Breast epithelium (tissue), 4 donors: ENCODE data around the gene LEAP2. TPM values are rescaled to one million over a fixed set of nuclear protein-coding genes. Genes with fewer than 3 reads are reported as not detected.

Experiments
- DNase-seq, 2 donors: peaks; one replicate each; pipeline ENCODE4 v3.0.0-alpha.2; 2019; ENCODE audit warnings: low spot score in 2 of 2
- H3K27ac ChIP-seq, 2 donors: fragments of 200-600 bp; sonication (generic) in 1 of 2; one replicate each; pipeline ENCODE4 v1.5.1; 2016 to 2019; ENCODE audit warnings: mild to moderate bottlenecking in 1 of 2
- H3K27me3 ChIP-seq, 2 donors: fragments of 200-600 bp; sonication (generic) in 1 of 2; one replicate each; pipeline versions ENCODE4 v1.5.1 to v1.6.0; 2017 to 2019; ENCODE audit warnings: control low read depth in 1 of 2, mild to moderate bottlenecking in 1 of 2
- H3K36me3 ChIP-seq: fragments of 200-600 bp; one replicate; pipeline ENCODE4 v1.5.1; 2019
- H3K4me1 ChIP-seq, 2 donors: fragments of 200-600 bp; sonication (generic); one replicate each; pipeline ENCODE4 v1.5.1; 2016 to 2019; ENCODE audit warnings: control low read depth in 1 of 2
- H3K4me3 ChIP-seq, 3 donors: fragments of 200-600 bp; sonication (generic); 1 replicate in 2 of 3; 2 replicates in 1 of 3; pipeline ENCODE4 v1.5.1; 2016 to 2019; ENCODE audit warnings: mild to moderate bottlenecking in 3 of 3, moderate library complexity in 2 of 3
- H3K9me3 ChIP-seq, 2 donors: fragments of 200-600 bp; sonication (generic) in 1 of 2; one replicate each; pipeline ENCODE4 v1.5.1; 2016 to 2019; ENCODE audit warnings: control low read depth in 1 of 2
- POLR2A ChIP-seq: fragments of 450-650 bp; IDR thresholded peaks from one replicate; pipeline ENCODE4 v1.6.1; 2016; ENCODE audit warnings: antibody characterized with exemption, mild to moderate bottlenecking, moderate library complexity
- POLR2AphosphoS5 ChIP-seq, 3 donors: sonication (generic); formaldehyde crosslinking; IDR thresholded peaks; one replicate each; pipeline ENCODE4 v1.6.1; 2017; ENCODE audit warnings: antibody characterized with exemption in 3 of 3
- intact Hi-C: fragments of 100-400 bp; cut with DNase I; formaldehyde crosslinking; loops from one replicate; pipeline ENCODE4 v1.15.1; 2023; ENCODE audit warnings: low total_unique reads
- total RNA-seq, 3 donors: library from RNA; depleted of rRNA; stranded (reverse); fragments of >200 nt; gene quantifications; one replicate each; pipeline ENCODE4 v1.1.0, GENCODE V29; 2016
- TF ChIP-seq, protein P1 (sequence below), 3 donors: fragments of 450-650 bp; IDR thresholded peaks; one replicate each; pipeline ENCODE4 v1.5.1; 2016 to 2017; ENCODE audit warnings: antibody characterized with exemption in 3 of 3, mild to moderate bottlenecking in 3 of 3, moderate library complexity in 3 of 3

Gene LEAP2
- total RNA-seq, 3 donors from 2014 or later = 0.80 to 4.1 (median 2.9) TPM

DNA sequence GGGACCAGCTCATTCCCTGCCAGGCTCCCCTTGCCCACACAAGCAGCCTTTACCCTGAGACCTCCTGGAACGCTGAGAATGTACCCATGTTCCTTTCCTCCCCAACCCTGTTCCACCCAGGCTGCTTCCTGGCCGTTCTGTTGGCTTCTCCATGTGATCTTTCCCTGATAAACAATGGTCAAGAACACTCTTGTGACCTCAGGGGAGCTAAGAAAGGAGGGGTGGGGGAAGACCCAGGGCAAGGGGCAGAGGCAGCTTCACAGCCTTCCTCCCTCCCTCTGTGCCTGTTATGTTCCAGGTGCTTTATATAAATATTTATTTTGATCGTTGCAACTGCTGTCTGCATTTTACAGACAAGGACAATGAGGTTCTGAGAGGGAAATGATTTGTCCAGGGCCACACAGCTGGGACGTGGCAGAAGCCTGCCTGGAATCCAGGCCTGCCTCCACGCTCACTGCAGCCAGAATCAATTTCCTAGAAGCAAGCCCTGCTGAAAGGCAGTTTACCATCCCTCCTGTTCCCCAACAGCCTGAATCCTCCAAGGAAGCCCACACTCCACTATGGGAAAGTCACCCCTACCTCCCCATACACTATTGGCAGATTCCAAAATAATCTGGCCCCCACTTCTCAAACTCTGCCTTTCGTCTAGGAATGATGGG lies 46.9 kb upstream of the LEAP2 start:
- TF ChIP-seq, protein P1, sequence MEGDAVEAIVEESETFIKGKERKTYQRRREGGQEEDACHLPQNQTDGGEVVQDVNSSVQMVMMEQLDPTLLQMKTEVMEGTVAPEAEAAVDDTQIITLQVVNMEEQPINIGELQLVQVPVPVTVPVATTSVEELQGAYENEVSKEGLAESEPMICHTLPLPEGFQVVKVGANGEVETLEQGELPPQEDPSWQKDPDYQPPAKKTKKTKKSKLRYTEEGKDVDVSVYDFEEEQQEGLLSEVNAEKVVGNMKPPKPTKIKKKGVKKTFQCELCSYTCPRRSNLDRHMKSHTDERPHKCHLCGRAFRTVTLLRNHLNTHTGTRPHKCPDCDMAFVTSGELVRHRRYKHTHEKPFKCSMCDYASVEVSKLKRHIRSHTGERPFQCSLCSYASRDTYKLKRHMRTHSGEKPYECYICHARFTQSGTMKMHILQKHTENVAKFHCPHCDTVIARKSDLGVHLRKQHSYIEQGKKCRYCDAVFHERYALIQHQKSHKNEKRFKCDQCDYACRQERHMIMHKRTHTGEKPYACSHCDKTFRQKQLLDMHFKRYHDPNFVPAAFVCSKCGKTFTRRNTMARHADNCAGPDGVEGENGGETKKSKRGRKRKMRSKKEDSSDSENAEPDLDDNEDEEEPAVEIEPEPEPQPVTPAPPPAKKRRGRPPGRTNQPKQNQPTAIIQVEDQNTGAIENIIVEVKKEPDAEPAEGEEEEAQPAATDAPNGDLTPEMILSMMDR (IDR thresholded peaks at IDR 0.05) = no peak
- TF ChIP-seq POLR2A (no peak), POLR2AphosphoS5 (IDR thresholded peaks at IDR 0.05) (no peak)
- no peaks in the 10 kb centered on the region for H3K27me3 ChIP-seq
- H3K9me3 ChIP-seq = no peaks in the 10 kb centered on the region
- H3K4me3 ChIP-seq = no peak overlapping the region
- H3K36me3 ChIP-seq = no peaks in the 10 kb centered on the region
- intact Hi-C loops = no loop called here
- DNase-seq = no peak
- H3K27ac ChIP-seq = no peak overlapping the region
- no peaks in the 10 kb centered on the region for H3K4me1 ChIP-seq

DNA sequence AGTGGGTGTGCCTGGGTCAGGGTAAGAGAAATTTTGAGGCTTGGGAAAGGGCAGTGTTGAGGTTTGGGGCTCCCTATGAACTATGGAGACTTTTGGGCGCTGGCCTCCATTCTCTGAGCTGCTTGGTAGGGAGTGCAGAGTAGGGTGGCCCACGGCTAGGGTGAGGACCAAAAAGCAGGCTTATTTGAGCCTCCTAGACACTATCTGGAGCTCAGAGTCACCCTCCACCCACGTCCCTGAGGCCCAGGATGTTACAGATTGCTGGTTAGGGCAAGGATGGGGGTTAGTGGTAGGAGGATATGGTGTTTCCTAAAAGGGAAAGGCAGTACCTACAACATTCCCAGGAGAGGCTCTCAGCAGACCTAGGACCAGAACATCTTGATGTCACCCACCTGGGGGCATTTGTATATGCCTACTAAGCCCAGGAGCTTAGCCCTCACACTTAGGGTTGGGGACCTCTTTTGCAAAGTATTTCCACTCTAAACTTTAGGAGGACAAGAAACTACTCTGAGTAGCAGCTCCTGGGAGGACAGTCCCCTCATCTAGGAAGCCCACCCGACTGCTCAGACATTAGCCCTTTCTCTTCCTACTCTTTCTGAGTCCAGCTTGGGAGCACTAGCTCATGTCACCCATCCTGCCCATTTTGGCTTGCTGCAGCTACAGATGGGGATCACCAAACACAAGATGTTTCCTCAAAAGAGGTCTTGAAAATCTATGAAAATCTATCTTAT lies 45.4 kb upstream of the LEAP2 start:
- Histone ChIP-seq H3K4me3 (no peak overlapping the region), H3K27ac (no peak overlapping the region)
- intact Hi-C loops = no loop called here

DNA sequence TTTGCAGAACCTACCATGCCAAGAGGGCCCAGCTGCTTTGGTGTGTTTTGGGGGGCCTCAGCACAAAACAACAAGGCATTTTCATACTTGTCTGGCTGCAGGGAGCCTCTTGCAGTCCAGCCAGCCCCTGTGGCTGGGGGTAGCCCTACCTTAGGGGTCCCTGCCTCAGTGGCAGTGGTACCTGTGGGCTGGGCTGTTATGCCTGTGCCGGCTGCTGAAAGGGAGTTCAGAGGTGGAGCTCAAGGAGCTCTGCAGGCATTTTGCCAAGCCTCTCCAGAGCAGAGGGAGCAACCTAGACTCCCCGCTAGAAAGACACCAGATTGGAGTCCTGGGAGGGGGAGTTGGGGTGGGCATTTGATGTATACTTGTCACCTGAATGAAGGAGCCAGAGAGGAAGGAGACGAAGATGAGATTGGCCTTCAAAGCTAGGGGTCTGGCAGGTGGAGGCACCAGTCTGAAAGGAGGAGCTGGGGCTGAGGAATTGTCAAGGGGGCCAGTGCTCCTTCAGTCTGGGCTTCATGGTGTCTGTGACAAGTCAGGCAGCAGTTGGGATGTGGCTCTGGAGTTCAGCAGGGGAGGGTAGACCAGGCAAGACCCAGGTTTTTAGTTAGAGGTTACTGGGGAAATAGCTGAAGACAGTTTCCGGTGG lies 44.5 kb upstream of the LEAP2 start:
- no peak overlapping the region for H3K27ac ChIP-seq
- TF ChIP-seq, protein P1 (IDR thresholded peaks at IDR 0.05) = no peak
- TF ChIP-seq POLR2AphosphoS5 (IDR thresholded peaks at IDR 0.05) (no peak), POLR2A (no peak)
- H3K4me1 ChIP-seq = no peaks in the 10 kb centered on the region
- no peaks in the 10 kb centered on the region for H3K9me3 ChIP-seq
- DNase-seq = no peak
- H3K4me3 ChIP-seq = peak overlapping the region in 2 of 3 donors; percentile 81 to 84
- H3K36me3 ChIP-seq = no peaks in the 10 kb centered on the region
- no peaks in the 10 kb centered on the region for H3K27me3 ChIP-seq
- intact Hi-C loops = loop anchor here (1.0 kb wide), 1 partner anchor 36 kb away; no protein-coding TSS in a partner anchor

More for the DNA sequence above, 45.4 kb upstream of the LEAP2 start:
- no peak for TF ChIP-seq POLR2A
- TF ChIP-seq, protein P1 (IDR thresholded peaks at IDR 0.05) = no peak
- TF ChIP-seq POLR2AphosphoS5 (IDR thresholded peaks at IDR 0.05) = no peak
- H3K27me3 ChIP-seq = no peaks in the 10 kb centered on the region
- no peaks in the 10 kb centered on the region for H3K9me3 ChIP-seq
- H3K4me1 ChIP-seq = no peaks in the 10 kb centered on the region
- DNase-seq = no peak
- no peaks in the 10 kb centered on the region for H3K36me3 ChIP-seq

DNA sequence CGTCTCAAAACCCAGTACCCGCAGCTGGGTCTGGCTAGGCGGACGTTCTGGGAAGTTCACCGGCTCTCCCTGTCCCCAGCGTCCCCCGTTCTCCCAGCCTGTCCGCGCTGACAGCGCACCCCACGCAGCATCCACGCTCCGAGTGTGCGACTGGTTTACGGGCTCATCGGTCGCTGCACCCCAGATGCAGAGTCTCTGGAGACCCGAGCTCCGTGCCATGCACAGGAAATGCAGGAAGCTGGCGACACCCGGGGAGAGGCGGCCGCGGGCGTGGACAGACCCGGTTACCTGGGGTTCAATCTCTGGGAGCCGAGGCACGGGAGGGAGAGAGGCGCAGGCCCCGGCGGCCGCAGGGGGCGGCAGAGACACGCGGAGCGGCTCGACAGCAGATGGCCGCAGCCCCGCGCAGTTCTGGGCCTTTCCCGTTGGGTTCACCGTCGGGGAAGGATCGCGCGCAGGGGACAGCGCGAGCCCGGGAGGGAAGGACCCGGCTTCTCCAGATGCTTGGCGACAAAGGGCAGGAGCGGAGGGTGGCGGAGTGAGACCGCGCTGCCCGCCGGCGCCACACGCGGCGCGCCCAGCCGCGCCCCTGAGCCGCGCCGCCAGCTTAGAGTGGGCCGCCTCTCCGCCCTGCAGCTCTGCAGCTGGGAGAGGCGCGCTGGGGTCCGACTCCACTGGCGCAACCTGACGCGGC lies 43.6 kb upstream of the LEAP2 start:
- intact Hi-C loops = loop anchor here (1.0 kb wide), 1 partner anchor 35 kb away; no protein-coding TSS in a partner anchor
- peak in 2 of 3 donors; percentile 17 to 44 for TF ChIP-seq POLR2AphosphoS5 (IDR thresholded peaks at IDR 0.05)
- TF ChIP-seq, protein P1 (IDR thresholded peaks at IDR 0.05) = peak; percentile 70 to 85 (median 78)
- no peak for TF ChIP-seq POLR2A
- peak overlapping the region; percentile 59 to 84 (median 81) for H3K4me3 ChIP-seq
- no peaks in the 10 kb centered on the region for H3K9me3 ChIP-seq
- peak overlapping the region; percentile 87 to 89 for H3K27ac ChIP-seq
- peak; percentile 67 to 80 for DNase-seq
- H3K36me3 ChIP-seq = no peaks in the 10 kb centered on the region
- H3K4me1 ChIP-seq = no peaks in the 10 kb centered on the region
- H3K27me3 ChIP-seq = no peaks in the 10 kb centered on the region
